Effector CD8-positive, alpha-beta T cell (primary cell): ENCODE results near the gene AKR1D1.
"Not testable (repeated sequence)": the region's sequence is repeated elsewhere in the genome, so short reads cannot be mapped to it uniquely, and the experiment has no call there.

ENCODE experiments used
- DNase-seq: peaks from one replicate; lab custom pipeline; 2025; lab: John Stamatoyannopoulos, UW

The AKR1D1 gene

GRCh38 chr7:138074121-138074520, 2.1 kb upstream of the AKR1D1 start:
- no peak for DNase-seq

GRCh38 chr7:138074540-138074939, 1.7 kb upstream of the AKR1D1 start:
- DNase-seq = no peak

DNA sequence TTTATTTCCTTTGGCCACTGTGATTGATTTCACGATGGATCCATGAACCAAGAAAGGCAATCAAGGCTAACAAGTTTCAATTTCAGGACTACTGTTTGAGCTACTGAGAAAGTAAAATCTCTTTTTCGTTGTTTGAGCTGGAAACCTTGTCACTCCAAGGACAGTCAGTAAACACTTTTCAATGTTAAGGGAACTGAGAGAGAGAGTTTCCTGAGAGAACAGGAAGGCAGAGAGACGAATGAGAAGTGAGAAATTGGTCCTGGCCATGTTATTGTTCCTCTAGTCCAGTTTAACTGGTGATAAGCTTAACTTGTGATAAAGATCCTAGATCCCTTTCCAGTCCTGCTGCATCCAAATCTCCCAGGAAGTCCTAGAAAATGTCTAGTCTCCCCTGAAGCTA, 909 bp upstream of the AKR1D1 start:
- no peak for DNase-seq

DNA sequence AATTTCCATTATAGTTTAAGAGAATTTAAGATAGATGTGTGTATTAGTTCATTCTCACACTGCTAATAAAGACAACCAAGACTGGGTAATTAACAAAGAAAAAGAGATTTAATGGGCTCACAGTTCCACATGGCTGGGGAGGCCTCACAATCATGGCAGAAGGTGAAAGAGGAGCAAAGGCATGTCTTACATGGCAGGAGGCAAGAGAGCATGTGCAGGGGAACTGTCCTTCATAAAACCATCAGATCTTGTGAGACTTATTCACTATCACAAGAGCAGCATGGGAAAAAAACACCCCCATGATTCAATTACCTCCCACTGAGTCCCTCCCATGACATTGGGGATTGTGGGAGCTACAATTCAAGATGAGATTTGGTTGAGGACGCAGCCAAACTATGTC, 473 bp upstream of the AKR1D1 start:
- not testable (repeated sequence) for DNase-seq

GRCh38 chr7:138077809-138078208, 1.6 kb downstream of the AKR1D1 start:
- DNase-seq = no peak

DNA sequence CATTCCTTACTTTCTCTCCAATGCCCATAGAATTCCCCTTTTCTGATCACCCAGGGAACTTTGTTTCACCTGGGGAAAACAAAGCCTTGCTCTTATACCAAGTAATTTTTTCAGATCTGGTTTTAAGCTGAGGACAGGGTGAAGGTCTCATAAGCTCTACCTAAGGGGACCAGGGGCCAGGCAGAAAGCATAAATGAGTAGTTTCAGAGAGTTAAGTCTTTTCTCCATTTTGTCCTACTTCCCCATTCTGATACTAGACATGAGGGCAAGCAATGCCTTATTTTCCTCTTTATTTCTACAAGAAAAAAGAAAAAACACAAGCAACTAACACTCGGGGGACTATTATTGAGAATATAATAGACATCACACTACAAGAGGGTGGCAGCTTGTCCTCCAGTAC, 2.9 kb downstream of the AKR1D1 start:
- no peak for DNase-seq

- no peak for DNase-seq
Observed at GRCh38 chr7:138081868-138082267, 5.6 kb downstream of the AKR1D1 start.

DNA sequence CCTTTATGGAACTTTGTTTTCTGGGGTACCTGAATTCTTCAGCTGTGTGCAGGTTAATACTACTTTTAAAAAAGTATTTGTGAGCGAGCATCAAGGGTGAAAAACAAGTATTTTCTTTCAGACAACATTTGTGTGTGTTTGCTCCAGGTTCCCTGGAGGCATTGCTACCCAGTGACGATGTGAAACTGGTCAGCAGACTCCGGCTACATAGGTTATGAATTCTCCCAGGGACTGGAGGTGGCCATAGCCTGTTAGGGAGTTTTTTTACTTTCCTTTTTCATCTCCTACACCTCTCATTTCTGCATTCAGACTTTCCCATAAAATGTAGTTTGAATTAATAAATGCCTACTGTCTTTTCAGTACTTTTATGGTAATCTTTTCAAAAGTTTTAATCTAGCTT, 7.6 kb downstream of the AKR1D1 start:
- DNase-seq = no peak

- no peak for DNase-seq
Observed at GRCh38 chr7:138086563-138087270, 10.5 kb downstream of the AKR1D1 start.

DNA sequence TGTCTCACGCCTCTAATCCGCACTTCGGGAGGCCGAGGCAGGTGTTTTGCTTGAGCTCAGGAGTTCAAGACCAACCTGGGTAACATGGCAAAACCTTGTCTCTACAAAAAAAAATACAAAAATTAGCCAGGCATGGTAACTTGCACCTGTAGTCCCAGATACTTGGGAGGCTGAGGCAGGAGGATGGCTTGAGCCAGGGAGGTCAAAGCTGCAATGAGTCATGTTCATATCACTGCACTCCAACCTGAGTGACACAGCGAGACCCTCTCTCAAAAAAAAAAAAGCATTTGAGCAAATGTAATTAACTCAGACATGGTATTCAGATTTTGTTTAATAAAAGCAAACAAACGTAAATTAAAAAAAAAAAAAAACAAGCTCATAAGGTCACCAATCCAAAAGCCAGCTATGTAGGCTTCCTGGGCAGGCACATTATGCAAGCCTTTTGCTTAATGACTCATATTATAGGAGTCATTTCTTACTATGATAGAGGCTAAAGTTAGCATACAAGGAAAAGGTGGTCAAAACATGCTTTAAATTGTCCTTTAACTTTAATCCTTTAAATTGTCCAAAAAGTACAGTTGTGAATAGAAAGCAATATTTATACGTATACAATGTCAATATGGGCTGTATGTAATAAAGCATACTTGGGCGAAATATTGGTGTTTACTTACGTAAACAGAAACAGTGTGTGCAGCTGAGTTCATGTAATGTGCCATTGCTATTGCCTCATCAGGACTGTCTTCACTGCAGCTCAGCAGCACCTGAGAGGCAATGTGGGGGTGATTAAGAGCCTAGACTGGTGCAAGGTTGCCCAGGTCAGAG, 13.0 kb downstream of the AKR1D1 start:
- no peak for DNase-seq

DNA sequence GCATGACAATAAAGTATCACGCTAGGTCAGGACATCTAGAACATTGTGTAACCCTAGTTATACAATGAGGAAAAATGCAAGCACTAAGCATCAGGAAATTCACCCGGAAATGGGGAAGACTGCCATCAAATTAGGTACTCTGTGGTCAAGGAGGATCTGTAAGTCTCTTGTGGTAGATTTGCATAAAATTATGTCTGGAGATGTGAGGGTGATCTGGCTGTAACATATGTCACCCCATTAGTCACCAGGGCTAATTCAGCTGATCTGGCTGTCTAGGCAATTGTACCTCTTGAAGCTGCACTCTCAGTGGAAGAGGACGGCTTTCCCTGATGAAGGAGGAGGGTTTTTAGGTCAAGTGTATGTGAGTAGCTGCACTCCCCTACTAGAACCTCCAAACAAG, 14.8 kb downstream of the AKR1D1 start:
- no peak for DNase-seq

DNA sequence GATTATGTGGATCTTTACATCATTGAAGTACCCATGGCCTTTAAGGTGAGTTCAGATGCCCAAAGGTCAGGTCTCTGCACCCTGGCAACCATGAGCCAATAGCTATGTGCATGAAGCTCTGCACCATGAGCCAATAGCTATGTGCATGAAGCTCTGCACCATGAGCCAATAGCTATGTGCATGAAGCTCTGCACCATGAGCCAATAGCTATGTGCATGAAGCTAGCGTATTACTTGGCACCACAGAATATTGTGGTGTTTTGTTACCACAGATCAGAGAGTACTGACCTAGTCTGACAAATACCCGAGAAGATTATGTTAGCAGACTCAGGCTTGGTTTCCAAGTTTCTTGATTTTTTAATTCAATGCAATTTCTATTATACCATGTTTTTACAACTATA, 15.6 kb downstream of the AKR1D1 start:
- not testable (repeated sequence) for DNase-seq

DNA sequence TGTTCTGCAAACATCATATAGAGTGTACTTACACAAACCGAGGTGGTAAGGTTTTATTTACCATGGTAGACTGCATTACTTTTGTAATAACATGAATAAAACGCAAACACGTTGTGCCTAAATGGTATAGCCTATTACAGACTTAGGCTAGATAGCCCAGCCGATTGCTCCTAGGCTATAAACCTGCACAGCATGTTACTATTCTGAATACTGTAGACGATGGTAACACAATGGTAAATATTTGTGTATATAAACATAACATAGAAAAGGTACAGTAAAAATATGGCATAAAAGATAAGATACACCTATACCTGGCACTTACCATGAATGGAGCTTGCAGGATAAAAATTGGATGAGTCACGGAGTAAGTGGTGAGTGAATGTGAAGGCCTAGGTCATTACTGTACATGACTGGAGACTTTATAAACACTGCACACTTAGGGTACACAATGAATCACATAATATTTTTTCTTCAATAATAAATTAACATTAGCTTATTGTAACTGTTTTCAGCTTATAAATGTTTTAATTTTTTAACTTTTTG, 16.3 kb downstream of the AKR1D1 start:
- DNase-seq = no peak

DNA sequence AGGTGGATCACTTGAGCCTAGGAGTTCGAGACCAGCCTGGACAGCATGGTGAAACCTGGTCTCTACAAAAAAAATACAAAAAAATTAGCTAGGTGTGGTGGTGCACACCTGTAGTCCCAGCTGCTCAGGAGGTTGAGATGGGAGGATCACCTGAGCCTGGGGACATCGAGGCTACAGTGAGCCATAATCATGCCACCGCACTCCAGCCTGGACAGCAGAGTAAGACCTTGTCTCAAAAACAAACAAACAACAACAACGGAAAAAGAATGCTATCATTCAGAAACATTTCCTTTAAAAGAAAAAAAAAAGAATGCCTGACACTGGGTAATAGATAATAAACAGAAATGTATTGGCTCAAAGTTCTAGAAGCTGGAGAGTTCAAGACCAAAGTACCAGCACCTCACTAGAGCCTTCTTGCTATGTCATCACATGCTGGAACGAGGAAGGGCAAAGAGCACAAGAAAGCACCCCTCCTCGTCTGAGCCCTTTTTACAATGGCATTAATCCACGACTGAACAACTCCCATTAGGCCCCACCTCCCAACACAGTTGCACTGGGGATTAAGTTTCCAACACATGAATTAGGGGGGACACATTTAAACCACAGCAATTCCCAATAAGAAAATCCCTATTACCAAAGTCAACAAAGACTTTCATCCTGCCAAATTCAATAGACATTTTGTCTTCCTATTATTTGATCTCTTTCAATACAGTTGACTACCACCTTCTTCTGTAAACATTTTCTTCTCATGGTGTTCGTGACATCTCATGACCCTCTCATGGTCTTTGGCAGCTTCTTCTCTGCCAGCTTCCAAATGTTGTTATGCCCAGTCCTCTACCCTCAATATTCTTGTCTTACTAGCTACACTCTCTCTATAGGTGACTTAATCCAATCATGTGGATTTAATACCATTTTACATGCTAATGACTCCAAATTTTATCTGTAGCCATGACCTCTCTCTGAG, 20.0 kb downstream of the AKR1D1 start:
- DNase-seq = no peak

DNA sequence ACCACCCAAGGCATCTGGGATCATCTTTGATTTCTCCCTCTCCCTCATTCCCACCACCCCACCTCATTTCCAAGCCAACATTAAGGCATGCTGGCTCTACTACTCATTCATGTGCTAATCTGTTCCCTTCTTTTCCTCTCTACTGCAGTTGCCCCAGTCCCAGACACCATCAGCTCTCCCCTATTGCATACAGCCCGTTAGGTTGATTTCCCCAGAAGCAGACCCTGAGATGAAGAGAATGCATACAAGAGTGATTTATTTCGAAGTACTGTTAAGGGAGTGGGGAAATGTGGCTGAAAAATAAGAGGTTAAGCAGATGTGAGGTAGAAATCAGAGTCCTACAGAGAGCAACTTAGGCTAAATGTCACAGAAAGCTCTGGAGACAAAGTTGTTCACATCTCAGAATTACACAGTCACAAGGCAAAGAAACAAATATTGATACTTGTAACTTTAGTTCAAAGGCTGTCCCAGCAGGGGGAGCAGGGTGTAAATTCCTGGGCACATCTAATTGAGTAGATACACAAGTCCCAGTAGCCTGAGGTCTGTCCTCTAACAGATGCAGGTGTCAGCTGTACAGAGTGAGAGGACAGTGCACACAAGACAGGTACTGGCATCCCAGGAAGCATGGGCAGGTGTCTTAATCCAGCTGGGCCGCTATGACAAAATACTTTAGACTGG, 20.9 kb downstream of the AKR1D1 start:
- no peak for DNase-seq

GRCh38 chr7:138099813-138100212, 23.6 kb downstream of the AKR1D1 start:
- DNase-seq = no peak

DNA sequence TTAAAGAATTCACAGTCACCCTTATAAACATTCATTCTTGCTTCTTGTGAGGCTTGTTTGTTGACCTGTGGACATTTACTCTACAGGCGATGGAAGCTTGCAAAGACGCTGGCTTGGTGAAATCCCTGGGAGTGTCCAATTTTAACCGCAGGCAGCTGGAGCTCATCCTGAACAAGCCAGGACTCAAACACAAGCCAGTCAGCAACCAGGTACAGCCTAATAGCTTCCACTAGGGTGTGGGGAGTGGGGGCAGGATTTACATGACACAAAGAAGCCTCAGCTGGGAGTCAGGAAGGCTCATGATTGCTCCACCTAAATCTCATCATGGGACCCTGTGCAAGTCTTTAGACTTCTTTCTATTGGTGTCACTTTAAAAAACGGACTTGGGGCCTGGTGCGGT, 29.0 kb downstream of the AKR1D1 start:
- no peak for DNase-seq

GRCh38 chr7:138115047-138115446, 38.8 kb downstream of the AKR1D1 start:
- DNase-seq = no peak

DNA sequence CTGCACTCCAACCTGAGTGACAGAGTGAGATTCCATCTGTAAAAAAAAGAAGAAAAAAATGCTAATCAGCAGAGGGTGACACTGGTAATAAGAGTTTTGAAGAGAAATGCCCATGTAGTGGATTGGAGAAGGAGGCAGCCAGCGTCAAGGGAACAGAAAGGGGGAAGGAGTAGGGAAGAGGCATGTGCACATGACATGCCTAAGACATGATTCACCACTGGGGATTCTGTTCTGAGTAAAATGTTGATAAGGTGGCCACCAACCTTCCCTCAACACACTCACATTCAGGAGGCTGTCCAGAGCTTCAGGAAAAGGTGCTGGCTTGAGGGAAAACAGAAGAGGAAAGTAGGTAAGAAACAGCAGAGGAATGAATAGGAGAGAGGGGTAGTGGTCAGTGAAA, 39.9 kb downstream of the AKR1D1 start:
- no peak for DNase-seq

- no peak for DNase-seq
Observed at GRCh38 chr7:138116892-138117291, 40.6 kb downstream of the AKR1D1 start.

- DNase-seq = no peak
Observed at GRCh38 chr7:138120140-138120827, 44.0 kb downstream of the AKR1D1 start.
